ENCODE results near the gene PELI2.
A peak's percentile ranks its signal among the peaks of the same experiment; 100 is the strongest.
"Not testable (repeated sequence)": the region's sequence is repeated elsewhere in the genome, so short reads cannot be mapped to it uniquely, and the experiment has no call there.

The PELI2 gene

GRCh38 chr14:56144176-56144575, 26.0 kb downstream of the PELI2 start:
- no peak for DNase-seq

- no peak for DNase-seq
These were observed 27.1 kb downstream of the PELI2 start for GRCh38 chr14:56145181-56145769.

- no peak for DNase-seq
These were observed 27.8 kb downstream of the PELI2 start for GRCh38 chr14:56145965-56146364.

GRCh38 chr14:56147449-56147848, 29.2 kb downstream of the PELI2 start:
- DNase-seq: no peak

- peak; percentile 14 for DNase-seq
These were observed 30.0 kb downstream of the PELI2 start for GRCh38 chr14:56147986-56148901.

GRCh38 chr14:56149151-56149550, 30.9 kb downstream of the PELI2 start:
- no peak for DNase-seq

GRCh38 chr14:56149995-56150394, 31.8 kb downstream of the PELI2 start:
- DNase-seq: no peak

- no peak for DNase-seq
These were observed 32.6 kb downstream of the PELI2 start for GRCh38 chr14:56150645-56151345.

GRCh38 chr14:56152221-56152620, 34.0 kb downstream of the PELI2 start:
- no peak for DNase-seq

GRCh38 chr14:56153267-56153666, 35.1 kb downstream of the PELI2 start:
- no peak for DNase-seq

- DNase-seq: no peak
These were observed 36.1 kb downstream of the PELI2 start for GRCh38 chr14:56154321-56154720.

GRCh38 chr14:56156096-56156495, 37.9 kb downstream of the PELI2 start:
- no peak for DNase-seq

- DNase-seq: no peak
These were observed 40.9 kb downstream of the PELI2 start for GRCh38 chr14:56159066-56159465.

- no peak for DNase-seq
These were observed 41.9 kb downstream of the PELI2 start for GRCh38 chr14:56160088-56160487.

- DNase-seq: no peak
These were observed 43.4 kb downstream of the PELI2 start for GRCh38 chr14:56161658-56162057.

GRCh38 chr14:56162476-56162875, 44.3 kb downstream of the PELI2 start:
- DNase-seq: no peak

- DNase-seq: not testable (repeated sequence)
These were observed 48.4 kb downstream of the PELI2 start for GRCh38 chr14:56166579-56166978.

GRCh38 chr14:56168007-56168616, 49.9 kb downstream of the PELI2 start:
- DNase-seq: no peak

GRCh38 chr14:56170028-56170427, 51.8 kb downstream of the PELI2 start:
- DNase-seq: no peak

GRCh38 chr14:56170877-56171422, 52.7 kb downstream of the PELI2 start:
- DNase-seq: no peak

- DNase-seq: no peak
These were observed 53.9 kb downstream of the PELI2 start for GRCh38 chr14:56172074-56172473.

GRCh38 chr14:56172571-56172971, 54.4 kb downstream of the PELI2 start:
- no peak for DNase-seq

GRCh38 chr14:56173365-56173922, 55.2 kb downstream of the PELI2 start:
- DNase-seq: no peak

Data from NCI-H1436 (cell line).